GM23338 (cell line): Measurements from ENCODE around the gene TMEM250.

ENCODE experiments used
- CREB1 ChIP-seq: fragments of 250-450 bp; sonication (Bioruptor Pico); IDR thresholded peaks from 2 replicates; pipeline ENCODE4 v1.5.0; 2020; ENCODE audit warnings: low read depth, mild to moderate bottlenecking, moderate library complexity
- ETS1 ChIP-seq: IDR thresholded peaks from 2 replicates; pipeline ENCODE4 v1.6.1; 2016; ENCODE audit warnings: antibody characterized with exemption
- EZH2 ChIP-seq: fragments of 200-600 bp; sonication (generic); IDR thresholded peaks from one replicate; pipeline ENCODE4 v1.8.0; 2017; ENCODE audit warnings: antibody characterized with exemption, mild to moderate bottlenecking, low read depth; ENCODE audit not compliant: unreplicated experiment
- EZH2phosphoT487 ChIP-seq: fragments of 200-600 bp; sonication (generic); IDR thresholded peaks from one replicate; pipeline ENCODE4 v1.8.1; 2018; ENCODE audit warnings: antibody characterized with exemption; ENCODE audit not compliant: unreplicated experiment
- JUNB ChIP-seq: IDR thresholded peaks from one replicate; pipeline ENCODE4 v1.6.1; 2016; ENCODE audit warnings: antibody characterized with exemption; ENCODE audit not compliant: unreplicated experiment
- NANOG ChIP-seq: IDR thresholded peaks from 2 replicates; pipeline ENCODE4 v1.6.1; 2016; ENCODE audit warnings: antibody characterized with exemption, borderline replicate concordance
- POLR2AphosphoS5 ChIP-seq: IDR thresholded peaks from 2 replicates; pipeline ENCODE4 v1.6.1; 2016; ENCODE audit warnings: antibody characterized with exemption, low read depth
- REST ChIP-seq: IDR thresholded peaks from one replicate; pipeline ENCODE4 v1.6.1; 2018; ENCODE audit warnings: antibody characterized with exemption; ENCODE audit not compliant: unreplicated experiment
- STAT1 ChIP-seq: IDR thresholded peaks from one replicate; pipeline ENCODE4 v1.6.1; 2016; ENCODE audit warnings: antibody characterized with exemption; ENCODE audit not compliant: unreplicated experiment
- ZNF114 ChIP-seq: fragments of 250-450 bp; sonication (Bioruptor Pico); IDR thresholded peaks from 2 replicates; pipeline ENCODE4 v1.5.0; 2020; ENCODE audit warnings: mild to moderate bottlenecking, moderate library complexity
- ZNF331 ChIP-seq: fragments of 250-450 bp; sonication (Bioruptor Pico); IDR thresholded peaks from 2 replicates; pipeline ENCODE4 v1.5.0; 2020; ENCODE audit warnings: low read depth, mild to moderate bottlenecking, moderate library complexity
- TF ChIP-seq, protein P1 (sequence below), 2 experiments: fragments of 200-600 bp in 1 of 2; sonication (generic) in 1 of 2; conservative IDR thresholded peaks; 2 replicates each; pipeline versions ENCODE4 v1.5.1 to v1.6.1; 2016 to 2017; ENCODE audit warnings: antibody characterized with exemption in 2 of 2, low read depth in 2 of 2, mild to moderate bottlenecking in 2 of 2, moderate library complexity in 1 of 2
- TF ChIP-seq, protein P2 (sequence below): fragments of 250-450 bp; sonication (Bioruptor Pico); IDR thresholded peaks from 2 replicates; pipeline ENCODE4 v1.5.0; 2020; ENCODE audit warnings: mild to moderate bottlenecking, moderate library complexity

GRCh38 chr9:136147038-136147889, 28.6 kb upstream of the TMEM250 start:
- TF ChIP-seq, protein P1, sequence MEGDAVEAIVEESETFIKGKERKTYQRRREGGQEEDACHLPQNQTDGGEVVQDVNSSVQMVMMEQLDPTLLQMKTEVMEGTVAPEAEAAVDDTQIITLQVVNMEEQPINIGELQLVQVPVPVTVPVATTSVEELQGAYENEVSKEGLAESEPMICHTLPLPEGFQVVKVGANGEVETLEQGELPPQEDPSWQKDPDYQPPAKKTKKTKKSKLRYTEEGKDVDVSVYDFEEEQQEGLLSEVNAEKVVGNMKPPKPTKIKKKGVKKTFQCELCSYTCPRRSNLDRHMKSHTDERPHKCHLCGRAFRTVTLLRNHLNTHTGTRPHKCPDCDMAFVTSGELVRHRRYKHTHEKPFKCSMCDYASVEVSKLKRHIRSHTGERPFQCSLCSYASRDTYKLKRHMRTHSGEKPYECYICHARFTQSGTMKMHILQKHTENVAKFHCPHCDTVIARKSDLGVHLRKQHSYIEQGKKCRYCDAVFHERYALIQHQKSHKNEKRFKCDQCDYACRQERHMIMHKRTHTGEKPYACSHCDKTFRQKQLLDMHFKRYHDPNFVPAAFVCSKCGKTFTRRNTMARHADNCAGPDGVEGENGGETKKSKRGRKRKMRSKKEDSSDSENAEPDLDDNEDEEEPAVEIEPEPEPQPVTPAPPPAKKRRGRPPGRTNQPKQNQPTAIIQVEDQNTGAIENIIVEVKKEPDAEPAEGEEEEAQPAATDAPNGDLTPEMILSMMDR (conservative IDR thresholded peaks at IDR 0.05; ENCODE audit: low read depth in 2 of 2): no peak
- TF ChIP-seq JUNB (no peak), STAT1 (no peak), EZH2phosphoT487 (no peak), NANOG (no peak), EZH2 (no peak), POLR2AphosphoS5 (no peak), CREB1 (no peak), REST (no peak), ZNF331 (CRISPR knock-in tag) (no peak), ZNF114 (CRISPR knock-in tag) (no peak), ETS1 (no peak)
- TF ChIP-seq, protein P2, sequence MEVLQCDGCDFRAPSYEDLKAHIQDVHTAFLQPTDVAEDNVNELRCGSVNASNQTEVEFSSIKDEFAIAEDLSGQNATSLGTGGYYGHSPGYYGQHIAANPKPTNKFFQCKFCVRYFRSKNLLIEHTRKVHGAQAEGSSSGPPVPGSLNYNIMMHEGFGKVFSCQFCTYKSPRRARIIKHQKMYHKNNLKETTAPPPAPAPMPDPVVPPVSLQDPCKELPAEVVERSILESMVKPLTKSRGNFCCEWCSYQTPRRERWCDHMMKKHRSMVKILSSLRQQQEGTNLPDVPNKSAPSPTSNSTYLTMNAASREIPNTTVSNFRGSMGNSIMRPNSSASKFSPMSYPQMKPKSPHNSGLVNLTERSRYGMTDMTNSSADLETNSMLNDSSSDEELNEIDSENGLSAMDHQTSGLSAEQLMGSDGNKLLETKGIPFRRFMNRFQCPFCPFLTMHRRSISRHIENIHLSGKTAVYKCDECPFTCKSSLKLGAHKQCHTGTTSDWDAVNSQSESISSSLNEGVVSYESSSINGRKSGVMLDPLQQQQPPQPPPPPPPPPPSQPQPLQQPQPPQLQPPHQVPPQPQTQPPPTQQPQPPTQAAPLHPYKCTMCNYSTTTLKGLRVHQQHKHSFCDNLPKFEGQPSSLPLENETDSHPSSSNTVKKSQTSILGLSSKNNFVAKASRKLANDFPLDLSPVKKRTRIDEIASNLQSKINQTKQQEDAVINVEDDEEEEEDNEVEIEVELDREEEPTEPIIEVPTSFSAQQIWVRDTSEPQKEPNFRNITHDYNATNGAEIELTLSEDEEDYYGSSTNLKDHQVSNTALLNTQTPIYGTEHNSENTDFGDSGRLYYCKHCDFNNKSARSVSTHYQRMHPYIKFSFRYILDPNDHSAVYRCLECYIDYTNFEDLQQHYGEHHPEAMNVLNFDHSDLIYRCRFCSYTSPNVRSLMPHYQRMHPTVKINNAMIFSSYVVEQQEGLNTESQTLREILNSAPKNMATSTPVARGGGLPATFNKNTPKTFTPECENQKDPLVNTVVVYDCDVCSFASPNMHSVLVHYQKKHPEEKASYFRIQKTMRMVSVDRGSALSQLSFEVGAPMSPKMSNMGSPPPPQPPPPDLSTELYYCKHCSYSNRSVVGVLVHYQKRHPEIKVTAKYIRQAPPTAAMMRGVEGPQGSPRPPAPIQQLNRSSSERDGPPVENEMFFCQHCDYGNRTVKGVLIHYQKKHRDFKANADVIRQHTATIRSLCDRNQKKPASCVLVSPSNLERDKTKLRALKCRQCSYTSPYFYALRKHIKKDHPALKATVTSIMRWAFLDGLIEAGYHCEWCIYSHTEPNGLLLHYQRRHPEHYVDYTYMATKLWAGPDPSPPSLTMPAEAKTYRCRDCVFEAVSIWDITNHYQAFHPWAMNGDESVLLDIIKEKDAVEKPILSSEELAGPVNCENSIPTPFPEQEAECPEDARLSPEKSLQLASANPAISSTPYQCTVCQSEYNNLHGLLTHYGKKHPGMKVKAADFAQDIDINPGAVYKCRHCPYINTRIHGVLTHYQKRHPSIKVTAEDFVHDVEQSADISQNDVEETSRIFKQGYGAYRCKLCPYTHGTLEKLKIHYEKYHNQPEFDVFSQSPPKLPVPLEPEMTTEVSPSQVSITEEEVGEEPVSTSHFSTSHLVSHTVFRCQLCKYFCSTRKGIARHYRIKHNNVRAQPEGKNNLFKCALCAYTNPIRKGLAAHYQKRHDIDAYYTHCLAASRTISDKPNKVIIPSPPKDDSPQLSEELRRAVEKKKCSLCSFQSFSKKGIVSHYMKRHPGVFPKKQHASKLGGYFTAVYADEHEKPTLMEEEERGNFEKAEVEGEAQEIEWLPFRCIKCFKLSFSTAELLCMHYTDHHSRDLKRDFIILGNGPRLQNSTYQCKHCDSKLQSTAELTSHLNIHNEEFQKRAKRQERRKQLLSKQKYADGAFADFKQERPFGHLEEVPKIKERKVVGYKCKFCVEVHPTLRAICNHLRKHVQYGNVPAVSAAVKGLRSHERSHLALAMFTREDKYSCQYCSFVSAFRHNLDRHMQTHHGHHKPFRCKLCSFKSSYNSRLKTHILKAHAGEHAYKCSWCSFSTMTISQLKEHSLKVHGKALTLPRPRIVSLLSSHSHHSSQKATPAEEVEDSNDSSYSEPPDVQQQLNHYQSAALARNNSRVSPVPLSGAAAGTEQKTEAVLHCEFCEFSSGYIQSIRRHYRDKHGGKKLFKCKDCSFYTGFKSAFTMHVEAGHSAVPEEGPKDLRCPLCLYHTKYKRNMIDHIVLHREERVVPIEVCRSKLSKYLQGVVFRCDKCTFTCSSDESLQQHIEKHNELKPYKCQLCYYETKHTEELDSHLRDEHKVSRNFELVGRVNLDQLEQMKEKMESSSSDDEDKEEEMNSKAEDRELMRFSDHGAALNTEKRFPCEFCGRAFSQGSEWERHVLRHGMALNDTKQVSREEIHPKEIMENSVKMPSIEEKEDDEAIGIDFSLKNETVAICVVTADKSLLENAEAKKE: no peak
